Stimulated activated CD4-positive, alpha-beta T cell treated with anti-CD3 and anti-CD28 coated beads, Interleukin-4, amount 100 ng/mL, for 4 hours (primary cell): ENCODE measurements around the gene TNS4.

Source experiments
- DNase-seq, 2 experiments: peaks; one replicate each; pipeline ENCODE4 v3.0.0-alpha.2; 2020

TNS4 gene

GRCh38 chr17:40515011-40515410 is 13.6 kb upstream of the TNS4 start:
- DNase-seq, result no peak

DNA sequence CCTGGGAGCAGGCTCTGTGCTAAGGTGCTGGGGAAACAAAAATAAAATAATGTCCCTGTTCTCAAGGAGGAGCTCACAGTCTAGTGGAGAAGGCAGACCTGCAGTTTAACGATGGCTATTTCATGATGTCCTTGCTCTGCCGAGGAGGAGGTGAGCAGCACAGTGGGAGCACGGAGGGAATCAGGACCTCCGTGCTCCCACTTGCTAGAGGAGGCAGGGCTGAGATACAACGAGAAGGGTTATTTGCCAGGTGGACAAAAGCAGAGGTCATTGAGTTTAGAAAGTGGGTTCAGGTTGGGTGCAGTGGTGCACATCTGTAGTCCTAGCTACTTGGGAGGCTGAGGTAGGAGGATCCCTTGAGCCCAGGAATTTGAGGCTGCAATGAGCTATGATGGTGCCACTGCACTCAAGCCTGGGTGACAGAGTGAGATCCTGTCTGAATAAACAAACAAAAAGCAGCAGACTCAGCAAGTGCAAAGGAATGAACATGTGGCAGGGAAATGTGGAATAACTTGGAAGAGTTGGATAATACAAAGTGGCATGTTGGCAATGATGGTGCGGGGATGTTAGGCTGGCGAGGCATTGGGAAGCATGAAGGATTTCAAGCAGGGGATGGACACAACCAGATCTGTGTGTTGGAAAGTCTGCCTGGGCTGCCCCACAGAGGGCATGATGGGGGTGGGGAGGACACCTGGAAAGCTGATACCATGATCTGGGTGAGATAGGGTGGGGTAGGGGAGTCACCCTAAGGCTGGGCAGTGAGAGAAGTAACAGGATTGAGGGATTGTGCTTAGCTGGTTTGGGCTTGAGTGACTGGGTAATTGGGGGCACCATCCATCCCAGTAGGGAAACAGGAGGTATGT is 12.8 kb upstream of the TNS4 start:
- DNase-seq, result no peak

DNA sequence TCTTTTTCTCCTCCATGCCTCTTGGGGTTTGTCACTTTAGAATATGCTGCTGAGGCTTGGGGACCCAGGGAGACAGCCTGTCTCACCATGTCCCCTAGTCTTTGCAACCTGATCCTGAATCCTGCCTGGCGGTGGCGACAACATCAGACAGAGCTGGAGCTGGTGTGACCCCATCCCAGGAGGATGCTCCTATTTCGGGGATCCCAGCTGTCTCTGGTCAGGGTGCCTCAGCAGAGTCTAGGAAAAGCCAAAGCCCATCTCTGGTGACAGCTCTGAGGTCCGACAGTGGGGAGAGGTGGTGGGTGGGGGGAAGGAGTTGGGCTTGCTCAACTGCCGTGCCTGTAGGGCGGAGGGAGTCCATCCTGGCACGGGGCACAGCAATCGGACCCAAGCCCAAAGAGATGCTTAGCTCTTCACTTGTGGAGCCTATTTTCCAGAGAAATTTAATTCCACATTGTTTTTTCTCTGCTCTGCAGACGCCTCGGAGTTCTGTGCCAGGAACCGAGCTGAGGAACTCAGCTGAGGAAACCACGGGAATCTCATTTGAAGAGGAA is 10.3 kb upstream of the TNS4 start:
- no peak for DNase-seq

DNA sequence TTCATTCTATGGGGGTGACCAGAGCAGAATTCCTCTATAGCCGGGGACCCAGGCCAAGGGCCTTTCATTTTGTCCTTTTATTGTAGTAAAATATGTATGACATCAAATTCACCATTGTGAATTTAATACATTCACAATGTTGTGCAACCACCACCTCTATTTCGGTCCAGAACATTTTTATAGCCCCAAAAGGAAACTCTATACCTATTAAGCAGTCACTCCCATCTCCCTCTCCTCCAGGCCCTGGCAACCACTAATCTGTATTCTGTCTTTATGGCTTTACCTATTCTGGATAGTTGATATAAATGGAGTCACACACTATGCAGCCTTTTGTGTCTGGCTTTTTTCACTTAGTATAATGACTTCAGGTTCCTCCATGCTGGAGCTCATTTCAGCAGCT is 9.7 kb upstream of the TNS4 start:
- DNase-seq, result no peak

DNA sequence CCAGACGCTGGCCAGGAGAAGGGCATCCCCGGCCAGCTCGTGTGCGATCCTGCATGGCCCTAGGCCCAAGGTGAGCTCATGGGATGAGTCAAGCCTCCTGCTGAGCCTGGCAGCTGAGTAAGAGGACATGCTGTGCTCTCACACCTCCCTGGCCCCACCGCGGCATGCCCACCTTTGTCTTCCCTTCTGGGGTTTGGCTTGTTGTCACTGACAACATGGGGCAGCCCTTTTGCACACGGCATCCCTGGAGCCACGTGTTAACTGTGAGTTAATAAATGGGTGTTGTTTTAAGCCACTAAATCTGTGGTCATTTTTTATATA is 8.9 kb upstream of the TNS4 start:
- no peak for DNase-seq

- DNase-seq, result no peak
These were observed 8.4 kb upstream of the TNS4 start for GRCh38 chr17:40509626-40510327.

GRCh38 chr17:40506786-40507185 is 5.4 kb upstream of the TNS4 start:
- no peak for DNase-seq

GRCh38 chr17:40503154-40503553 is 1.7 kb upstream of the TNS4 start:
- DNase-seq, result no peak

DNA sequence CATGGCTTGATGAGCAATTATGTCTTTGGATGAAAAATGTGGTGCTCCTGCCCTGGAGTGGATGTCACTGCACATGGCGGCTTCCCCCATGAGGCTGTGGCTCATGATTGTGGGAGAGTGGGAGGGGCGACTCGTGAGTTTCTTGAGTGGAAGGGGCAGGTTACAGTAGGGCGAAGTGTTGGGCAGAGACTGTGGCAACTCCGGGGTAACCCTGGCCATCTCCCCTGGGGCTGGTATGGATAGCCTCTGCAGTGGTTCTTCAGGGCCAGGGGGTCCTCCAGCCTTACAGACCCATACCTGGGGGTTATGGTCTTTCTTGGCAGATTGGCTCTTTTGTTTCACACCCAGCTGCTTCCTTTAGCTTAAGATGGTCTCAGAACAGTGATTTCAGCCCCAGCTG is 1.3 kb upstream of the TNS4 start:
- no peak for DNase-seq

- no peak for DNase-seq
These were observed 714 bp downstream of the TNS4 start for GRCh38 chr17:40500709-40501108.

- DNase-seq, result no peak
These were observed 1.2 kb downstream of the TNS4 start for GRCh38 chr17:40500190-40500589.

GRCh38 chr17:40499551-40500189 is 1.8 kb downstream of the TNS4 start:
- no peak for DNase-seq

GRCh38 chr17:40498281-40499084 is 2.9 kb downstream of the TNS4 start:
- no peak for DNase-seq

GRCh38 chr17:40497695-40498094 is 3.7 kb downstream of the TNS4 start:
- DNase-seq, result no peak

- DNase-seq, result no peak
These were observed 4.6 kb downstream of the TNS4 start for GRCh38 chr17:40496634-40497420.

- DNase-seq, result no peak
These were observed 5.3 kb downstream of the TNS4 start for GRCh38 chr17:40496170-40496569.

DNA sequence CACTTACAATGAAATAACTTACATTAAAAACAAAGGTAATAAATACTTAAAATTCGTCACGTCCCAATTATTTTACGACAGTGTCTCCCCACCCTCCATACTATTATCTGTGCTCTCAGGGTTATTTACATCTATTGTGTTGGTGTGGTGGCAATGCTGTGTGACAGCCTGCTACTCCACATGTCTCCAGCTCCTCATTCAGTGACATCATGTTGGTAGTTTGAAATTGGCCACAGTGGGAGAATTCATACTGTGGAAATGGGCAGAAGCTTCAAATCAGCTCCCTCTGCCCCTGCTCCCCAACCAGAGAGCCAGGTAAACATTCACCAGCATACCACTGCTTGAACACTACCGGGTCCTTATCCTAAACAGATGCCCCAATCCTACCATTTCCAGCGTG is 6.3 kb downstream of the TNS4 start:
- DNase-seq, result no peak

DNA sequence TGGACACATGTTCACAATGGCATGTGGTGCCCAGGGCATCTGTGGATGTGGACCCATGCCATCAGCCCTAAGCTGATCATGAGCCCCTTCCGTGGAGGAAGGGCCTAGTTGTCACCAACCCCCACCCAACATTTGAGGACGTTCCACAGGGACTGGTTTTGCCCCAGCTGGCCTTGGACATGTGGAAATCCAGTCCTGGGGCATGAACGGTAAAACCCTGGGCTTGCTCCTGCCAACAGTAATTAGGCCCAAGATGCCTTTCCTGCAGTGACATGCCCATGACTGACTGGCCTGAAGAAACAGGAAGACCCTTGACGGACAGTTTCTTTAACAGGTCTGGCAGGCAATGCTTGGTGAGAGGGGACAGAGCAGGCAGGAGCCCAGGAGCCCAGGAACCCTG is 7.7 kb downstream of the TNS4 start:
- DNase-seq, result no peak

DNA sequence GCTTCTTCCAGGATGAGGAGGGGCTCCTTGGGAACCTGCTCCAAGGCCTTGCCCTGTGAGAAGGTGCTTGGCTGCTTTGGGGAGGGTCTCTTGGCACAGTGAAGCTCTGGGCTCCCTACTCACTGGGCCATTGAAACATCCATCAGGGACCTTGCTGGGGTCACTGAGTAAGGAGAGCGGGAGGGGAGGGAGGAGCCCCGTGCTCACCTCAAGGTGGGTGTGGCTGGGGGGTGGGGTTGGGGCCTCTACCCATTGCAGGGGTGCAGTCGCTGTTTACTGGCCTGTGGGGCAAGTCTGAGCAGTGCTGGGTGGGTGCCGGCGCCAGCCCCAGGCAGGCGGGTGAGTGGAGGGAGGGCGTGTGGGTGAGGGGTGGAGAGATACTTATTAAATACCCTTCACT is 9.9 kb downstream of the TNS4 start:
- no peak for DNase-seq

DNA sequence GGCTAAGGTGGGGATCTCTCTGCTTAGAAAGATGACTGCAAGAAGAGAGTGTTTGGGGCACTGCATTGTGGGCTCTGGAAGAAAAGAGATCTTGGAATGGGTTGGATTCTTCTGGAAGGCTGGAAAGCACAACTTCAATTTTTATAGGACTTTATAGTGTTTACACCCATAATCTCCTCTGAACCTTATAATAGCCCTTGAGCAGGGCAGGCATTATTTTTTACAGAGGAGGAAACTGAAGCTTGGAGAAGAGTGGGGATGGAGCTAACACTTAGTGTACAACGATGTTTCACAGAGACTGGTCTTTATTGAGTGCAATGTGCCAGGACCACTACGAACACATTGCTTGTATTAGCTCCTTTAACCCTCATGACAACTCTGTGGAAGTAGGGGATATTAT is 10.4 kb downstream of the TNS4 start:
- DNase-seq, result no peak

DNA sequence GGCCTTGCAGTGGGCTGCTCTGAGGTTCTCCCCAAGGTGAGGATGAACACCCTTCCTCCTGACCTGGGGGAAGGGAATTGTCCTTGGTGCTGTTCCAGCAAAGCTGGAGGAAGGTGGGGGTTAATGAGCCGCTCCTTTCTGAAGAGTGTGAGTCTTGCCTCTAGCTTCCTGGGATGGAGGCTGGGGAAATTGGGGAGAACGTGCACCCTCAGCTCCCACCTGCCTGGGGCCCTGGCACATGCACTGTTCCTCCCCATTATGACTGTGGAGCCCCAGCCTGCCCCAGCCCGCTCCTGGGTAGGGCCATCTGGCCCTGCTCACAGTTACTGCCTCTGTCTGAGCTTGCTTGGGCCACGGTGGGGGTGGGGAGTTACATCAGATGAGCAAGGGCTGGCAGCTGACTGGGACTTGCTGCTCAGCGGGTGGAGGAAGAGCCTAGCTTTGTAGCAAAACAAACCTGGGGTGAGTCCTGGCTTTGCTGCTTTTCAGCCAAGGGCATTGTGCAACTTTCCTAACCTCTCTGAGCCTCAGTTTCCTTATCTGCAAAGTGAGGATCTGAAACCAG is 11.1 kb downstream of the TNS4 start:
- DNase-seq, result peak in 1 of 2 experiments; percentile 16
